GM23338 (cell line): ENCODE measurements around the gene ARL5A. TPM values are rescaled to one million over a fixed set of nuclear protein-coding genes. Genes with fewer than 3 reads are reported as not detected.
"Not testable (repeated sequence)": the region's sequence is repeated elsewhere in the genome, so short reads cannot be mapped to it uniquely, and the experiment has no call there.

Experiments
- ATAC-seq: fragments of 200-7000 bp; cut with Tn5 transposase; 3 replicates; pipeline ENCODE4 v1.9.1; 2020
- DNase-seq: peaks from one replicate; pipeline ENCODE4 v3.0.0-alpha.2; 2015; ENCODE audit warnings: low spot score
- H2AFZ ChIP-seq: fragments of 200-600 bp; sonication (generic); 2 replicates; pipeline ENCODE4 v1.8.0; 2016; ENCODE audit warnings: antibody characterized with exemption, mild to moderate bottlenecking, moderate library complexity
- H3F3A ChIP-seq: fragments of 200-600 bp; sonication (generic); replicated peaks from 2 replicates; pipeline ENCODE4 v1.8.0; 2017; ENCODE audit warnings: antibody characterized with exemption, mixed run types, low read depth
- H3K27ac ChIP-seq: fragments of 200-600 bp; sonication (generic); 2 replicates; pipeline ENCODE4 v1.6.1; 2016; ENCODE audit warnings: low read depth
- H3K27me3 ChIP-seq: fragments of 200-600 bp; sonication (generic); 2 replicates; pipeline ENCODE4 v1.8.0; 2016; ENCODE audit warnings: mild to moderate bottlenecking, mixed run types, moderate library complexity; ENCODE audit not compliant: insufficient read depth
- H3K36me3 ChIP-seq: fragments of 200-600 bp; sonication (generic); 2 replicates; pipeline ENCODE4 v1.8.0; 2016; ENCODE audit warnings: mild to moderate bottlenecking; ENCODE audit not compliant: insufficient read depth
- H3K4me1 ChIP-seq: fragments of 200-600 bp; sonication (generic); 2 replicates; pipeline ENCODE4 v1.8.0; 2016; ENCODE audit warnings: mild to moderate bottlenecking, moderate library complexity; ENCODE audit not compliant: insufficient read depth
- H3K4me2 ChIP-seq: fragments of 200-600 bp; sonication (generic); 2 replicates; pipeline ENCODE4 v1.7.1; 2017; ENCODE audit warnings: mixed run types
- H3K4me3 ChIP-seq: fragments of 200-600 bp; sonication (generic); 2 replicates; pipeline ENCODE4 v1.6.1; 2016; ENCODE audit warnings: mixed run types
- H3K79me2 ChIP-seq: fragments of 200-600 bp; sonication (generic); replicated peaks from 2 replicates; pipeline ENCODE4 v1.8.0; 2017; ENCODE audit warnings: mild to moderate bottlenecking; ENCODE audit not compliant: insufficient read depth
- H3K9me2 ChIP-seq: fragments of 200-600 bp; sonication (generic); 2 replicates; pipeline ENCODE4 v1.8.0; 2017; ENCODE audit not compliant: insufficient read depth
- H4K20me1 ChIP-seq: fragments of 200-600 bp; sonication (generic); replicated peaks from 2 replicates; pipeline ENCODE4 v1.8.0; 2017; ENCODE audit warnings: mild to moderate bottlenecking; ENCODE audit not compliant: insufficient read depth
- H3K27ac Mint-ChIP-seq: 2 replicates; pipeline ENCODE4 v1.8.0; 2020; ENCODE audit warnings: inconsistent platforms, mild to moderate bottlenecking, moderate library complexity, mixed read lengths
- H3K27me3 Mint-ChIP-seq: 3 replicates; pipeline ENCODE4 v1.8.0; 2022; ENCODE audit warnings: low read depth, mild to moderate bottlenecking, moderate library complexity, mixed read lengths, inconsistent platforms; ENCODE audit not compliant: insufficient read depth, poor library complexity
- H3K36me3 Mint-ChIP-seq: 3 replicates; pipeline ENCODE4 v1.8.0; 2021; ENCODE audit warnings: low read depth, mild to moderate bottlenecking, inconsistent platforms, moderate library complexity, mixed read lengths
- H3K4me1 Mint-ChIP-seq: 3 replicates; pipeline ENCODE4 v1.8.0; 2020; ENCODE audit warnings: mild to moderate bottlenecking, inconsistent platforms, mixed read lengths
- H3K4me3 Mint-ChIP-seq: 3 replicates; pipeline ENCODE4 v1.8.0; 2021; ENCODE audit warnings: moderate library complexity, mild to moderate bottlenecking, inconsistent platforms, mixed read lengths
- H3K9me3 Mint-ChIP-seq: 3 replicates; pipeline ENCODE4 v1.8.0; 2020; ENCODE audit warnings: moderate library complexity, mild to moderate bottlenecking, inconsistent platforms, mixed read lengths
- EZH2phosphoT487 ChIP-seq: fragments of 200-600 bp; sonication (generic); IDR thresholded peaks from one replicate; pipeline ENCODE4 v1.8.1; 2018; ENCODE audit warnings: antibody characterized with exemption; ENCODE audit not compliant: unreplicated experiment
- ZNF331 ChIP-seq: fragments of 250-450 bp; sonication (Bioruptor Pico); IDR thresholded peaks from 2 replicates; pipeline ENCODE4 v1.5.0; 2020; ENCODE audit warnings: low read depth, mild to moderate bottlenecking, moderate library complexity
- polyA plus RNA-seq: library from polyadenylated mRNA; unstranded; fragments of >200 nt; fragmentation: Nextera tagmentation; extraction: Ambion mirVana; gene quantifications from 2 replicates; pipeline ENCODE4 v1.2.1, GENCODE V29; 2016
- total RNA-seq: library from RNA; depleted of rRNA; stranded (reverse); fragments of >200 nt; shearing (Covaris generic); gene quantifications from 2 replicates; pipeline ENCODE4 v1.2.3, GENCODE V29; 2014
- TF ChIP-seq, protein P1 (sequence below): fragments of 250-450 bp; sonication (Bioruptor Pico); IDR thresholded peaks from 2 replicates; pipeline ENCODE4 v1.5.0; 2020; ENCODE audit warnings: mild to moderate bottlenecking, moderate library complexity
- TF ChIP-seq, protein P2 (sequence below): IDR thresholded peaks from 2 replicates; pipeline ENCODE4 v1.6.1; 2016; ENCODE audit warnings: antibody characterized with exemption
- TF ChIP-seq, protein P3 (sequence below): IDR thresholded peaks from one replicate; pipeline ENCODE4 v1.6.1; 2018; ENCODE audit warnings: antibody characterized with exemption; ENCODE audit not compliant: unreplicated experiment

Gene ARL5A
- total and polyA plus RNA-seq, 2 experiments from 2014 or later: 26.8 to 104 TPM

DNA sequence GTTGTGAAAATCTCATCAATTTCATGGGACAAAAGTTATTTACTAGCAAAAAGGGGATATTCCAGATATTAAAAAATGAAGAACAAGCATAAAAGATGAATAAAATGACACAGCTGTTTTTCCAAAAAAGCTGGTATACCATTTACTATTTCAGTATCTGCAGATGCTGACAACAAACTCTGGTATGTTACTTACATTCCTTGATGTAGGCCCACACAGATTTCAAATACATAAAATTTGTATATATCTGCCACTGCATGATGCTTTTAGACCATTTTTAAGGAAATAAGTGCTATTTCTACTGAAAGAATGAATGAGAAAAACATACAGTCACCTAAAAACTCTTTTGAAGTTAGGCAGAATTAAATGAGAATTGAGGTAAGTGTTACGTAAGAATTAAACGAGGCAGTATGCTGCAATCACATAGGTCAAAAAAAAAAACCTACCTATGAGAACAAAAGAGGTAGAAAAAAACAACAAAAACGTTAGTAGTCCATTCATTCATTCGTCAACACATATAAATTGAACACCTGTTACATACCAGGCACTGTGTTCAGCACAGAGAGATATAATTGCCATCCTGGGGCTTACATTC lies 32.5 kb downstream of the ARL5A start (continued):
- TF ChIP-seq, protein P1, sequence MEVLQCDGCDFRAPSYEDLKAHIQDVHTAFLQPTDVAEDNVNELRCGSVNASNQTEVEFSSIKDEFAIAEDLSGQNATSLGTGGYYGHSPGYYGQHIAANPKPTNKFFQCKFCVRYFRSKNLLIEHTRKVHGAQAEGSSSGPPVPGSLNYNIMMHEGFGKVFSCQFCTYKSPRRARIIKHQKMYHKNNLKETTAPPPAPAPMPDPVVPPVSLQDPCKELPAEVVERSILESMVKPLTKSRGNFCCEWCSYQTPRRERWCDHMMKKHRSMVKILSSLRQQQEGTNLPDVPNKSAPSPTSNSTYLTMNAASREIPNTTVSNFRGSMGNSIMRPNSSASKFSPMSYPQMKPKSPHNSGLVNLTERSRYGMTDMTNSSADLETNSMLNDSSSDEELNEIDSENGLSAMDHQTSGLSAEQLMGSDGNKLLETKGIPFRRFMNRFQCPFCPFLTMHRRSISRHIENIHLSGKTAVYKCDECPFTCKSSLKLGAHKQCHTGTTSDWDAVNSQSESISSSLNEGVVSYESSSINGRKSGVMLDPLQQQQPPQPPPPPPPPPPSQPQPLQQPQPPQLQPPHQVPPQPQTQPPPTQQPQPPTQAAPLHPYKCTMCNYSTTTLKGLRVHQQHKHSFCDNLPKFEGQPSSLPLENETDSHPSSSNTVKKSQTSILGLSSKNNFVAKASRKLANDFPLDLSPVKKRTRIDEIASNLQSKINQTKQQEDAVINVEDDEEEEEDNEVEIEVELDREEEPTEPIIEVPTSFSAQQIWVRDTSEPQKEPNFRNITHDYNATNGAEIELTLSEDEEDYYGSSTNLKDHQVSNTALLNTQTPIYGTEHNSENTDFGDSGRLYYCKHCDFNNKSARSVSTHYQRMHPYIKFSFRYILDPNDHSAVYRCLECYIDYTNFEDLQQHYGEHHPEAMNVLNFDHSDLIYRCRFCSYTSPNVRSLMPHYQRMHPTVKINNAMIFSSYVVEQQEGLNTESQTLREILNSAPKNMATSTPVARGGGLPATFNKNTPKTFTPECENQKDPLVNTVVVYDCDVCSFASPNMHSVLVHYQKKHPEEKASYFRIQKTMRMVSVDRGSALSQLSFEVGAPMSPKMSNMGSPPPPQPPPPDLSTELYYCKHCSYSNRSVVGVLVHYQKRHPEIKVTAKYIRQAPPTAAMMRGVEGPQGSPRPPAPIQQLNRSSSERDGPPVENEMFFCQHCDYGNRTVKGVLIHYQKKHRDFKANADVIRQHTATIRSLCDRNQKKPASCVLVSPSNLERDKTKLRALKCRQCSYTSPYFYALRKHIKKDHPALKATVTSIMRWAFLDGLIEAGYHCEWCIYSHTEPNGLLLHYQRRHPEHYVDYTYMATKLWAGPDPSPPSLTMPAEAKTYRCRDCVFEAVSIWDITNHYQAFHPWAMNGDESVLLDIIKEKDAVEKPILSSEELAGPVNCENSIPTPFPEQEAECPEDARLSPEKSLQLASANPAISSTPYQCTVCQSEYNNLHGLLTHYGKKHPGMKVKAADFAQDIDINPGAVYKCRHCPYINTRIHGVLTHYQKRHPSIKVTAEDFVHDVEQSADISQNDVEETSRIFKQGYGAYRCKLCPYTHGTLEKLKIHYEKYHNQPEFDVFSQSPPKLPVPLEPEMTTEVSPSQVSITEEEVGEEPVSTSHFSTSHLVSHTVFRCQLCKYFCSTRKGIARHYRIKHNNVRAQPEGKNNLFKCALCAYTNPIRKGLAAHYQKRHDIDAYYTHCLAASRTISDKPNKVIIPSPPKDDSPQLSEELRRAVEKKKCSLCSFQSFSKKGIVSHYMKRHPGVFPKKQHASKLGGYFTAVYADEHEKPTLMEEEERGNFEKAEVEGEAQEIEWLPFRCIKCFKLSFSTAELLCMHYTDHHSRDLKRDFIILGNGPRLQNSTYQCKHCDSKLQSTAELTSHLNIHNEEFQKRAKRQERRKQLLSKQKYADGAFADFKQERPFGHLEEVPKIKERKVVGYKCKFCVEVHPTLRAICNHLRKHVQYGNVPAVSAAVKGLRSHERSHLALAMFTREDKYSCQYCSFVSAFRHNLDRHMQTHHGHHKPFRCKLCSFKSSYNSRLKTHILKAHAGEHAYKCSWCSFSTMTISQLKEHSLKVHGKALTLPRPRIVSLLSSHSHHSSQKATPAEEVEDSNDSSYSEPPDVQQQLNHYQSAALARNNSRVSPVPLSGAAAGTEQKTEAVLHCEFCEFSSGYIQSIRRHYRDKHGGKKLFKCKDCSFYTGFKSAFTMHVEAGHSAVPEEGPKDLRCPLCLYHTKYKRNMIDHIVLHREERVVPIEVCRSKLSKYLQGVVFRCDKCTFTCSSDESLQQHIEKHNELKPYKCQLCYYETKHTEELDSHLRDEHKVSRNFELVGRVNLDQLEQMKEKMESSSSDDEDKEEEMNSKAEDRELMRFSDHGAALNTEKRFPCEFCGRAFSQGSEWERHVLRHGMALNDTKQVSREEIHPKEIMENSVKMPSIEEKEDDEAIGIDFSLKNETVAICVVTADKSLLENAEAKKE (CRISPR knock-in tag): no peak
- TF ChIP-seq, protein P2, sequence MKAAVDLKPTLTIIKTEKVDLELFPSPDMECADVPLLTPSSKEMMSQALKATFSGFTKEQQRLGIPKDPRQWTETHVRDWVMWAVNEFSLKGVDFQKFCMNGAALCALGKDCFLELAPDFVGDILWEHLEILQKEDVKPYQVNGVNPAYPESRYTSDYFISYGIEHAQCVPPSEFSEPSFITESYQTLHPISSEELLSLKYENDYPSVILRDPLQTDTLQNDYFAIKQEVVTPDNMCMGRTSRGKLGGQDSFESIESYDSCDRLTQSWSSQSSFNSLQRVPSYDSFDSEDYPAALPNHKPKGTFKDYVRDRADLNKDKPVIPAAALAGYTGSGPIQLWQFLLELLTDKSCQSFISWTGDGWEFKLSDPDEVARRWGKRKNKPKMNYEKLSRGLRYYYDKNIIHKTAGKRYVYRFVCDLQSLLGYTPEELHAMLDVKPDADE: no peak
- TF ChIP-seq ZNF331 (CRISPR knock-in tag) (no peak), EZH2phosphoT487 (no peak)
- TF ChIP-seq, protein P3, sequence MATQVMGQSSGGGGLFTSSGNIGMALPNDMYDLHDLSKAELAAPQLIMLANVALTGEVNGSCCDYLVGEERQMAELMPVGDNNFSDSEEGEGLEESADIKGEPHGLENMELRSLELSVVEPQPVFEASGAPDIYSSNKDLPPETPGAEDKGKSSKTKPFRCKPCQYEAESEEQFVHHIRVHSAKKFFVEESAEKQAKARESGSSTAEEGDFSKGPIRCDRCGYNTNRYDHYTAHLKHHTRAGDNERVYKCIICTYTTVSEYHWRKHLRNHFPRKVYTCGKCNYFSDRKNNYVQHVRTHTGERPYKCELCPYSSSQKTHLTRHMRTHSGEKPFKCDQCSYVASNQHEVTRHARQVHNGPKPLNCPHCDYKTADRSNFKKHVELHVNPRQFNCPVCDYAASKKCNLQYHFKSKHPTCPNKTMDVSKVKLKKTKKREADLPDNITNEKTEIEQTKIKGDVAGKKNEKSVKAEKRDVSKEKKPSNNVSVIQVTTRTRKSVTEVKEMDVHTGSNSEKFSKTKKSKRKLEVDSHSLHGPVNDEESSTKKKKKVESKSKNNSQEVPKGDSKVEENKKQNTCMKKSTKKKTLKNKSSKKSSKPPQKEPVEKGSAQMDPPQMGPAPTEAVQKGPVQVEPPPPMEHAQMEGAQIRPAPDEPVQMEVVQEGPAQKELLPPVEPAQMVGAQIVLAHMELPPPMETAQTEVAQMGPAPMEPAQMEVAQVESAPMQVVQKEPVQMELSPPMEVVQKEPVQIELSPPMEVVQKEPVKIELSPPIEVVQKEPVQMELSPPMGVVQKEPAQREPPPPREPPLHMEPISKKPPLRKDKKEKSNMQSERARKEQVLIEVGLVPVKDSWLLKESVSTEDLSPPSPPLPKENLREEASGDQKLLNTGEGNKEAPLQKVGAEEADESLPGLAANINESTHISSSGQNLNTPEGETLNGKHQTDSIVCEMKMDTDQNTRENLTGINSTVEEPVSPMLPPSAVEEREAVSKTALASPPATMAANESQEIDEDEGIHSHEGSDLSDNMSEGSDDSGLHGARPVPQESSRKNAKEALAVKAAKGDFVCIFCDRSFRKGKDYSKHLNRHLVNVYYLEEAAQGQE: no peak

DNA sequence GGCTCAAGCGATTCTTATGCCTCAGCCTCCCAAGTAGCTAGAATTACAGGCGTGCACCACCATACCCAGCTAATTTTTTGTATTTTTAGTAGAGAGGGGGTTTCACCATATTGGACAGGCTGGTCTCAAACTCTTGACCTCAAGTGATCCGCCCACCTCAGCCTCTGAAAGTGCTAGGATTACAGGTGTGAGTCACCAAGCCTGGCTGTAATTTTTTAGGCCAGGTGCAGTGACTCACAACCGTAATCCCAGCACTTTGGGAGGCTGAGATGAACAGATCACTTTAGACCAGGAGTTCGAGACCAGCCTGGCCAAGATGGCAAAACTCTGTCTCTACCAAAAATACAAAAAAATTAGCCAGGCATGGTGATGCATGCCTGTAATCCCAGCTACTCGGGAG lies 33.8 kb downstream of the ARL5A start:
- H3K36me3 Mint-ChIP-seq, H3K4me3 Mint-ChIP-seq, H3K9me3 Mint-ChIP-seq, DNase-seq, H3F3A ChIP-seq, H2AFZ ChIP-seq, H3K27ac Mint-ChIP-seq, H3K4me3 ChIP-seq, H3K27me3 ChIP-seq, H4K20me1 ChIP-seq, H3K79me2 ChIP-seq, H3K36me3 ChIP-seq, H3K4me2 ChIP-seq, H3K9me2 ChIP-seq, H3K27ac ChIP-seq, ATAC-seq, H3K27me3 Mint-ChIP-seq: not testable (repeated sequence)
- H3K4me1 ChIP-seq: peaks cover 17% of the 10 kb centered on the region
- H3K4me1 Mint-ChIP-seq: peaks cover 18% of the 10 kb centered on the region
